GM12875 (cell line): ENCODE results near the gene SLIT3.

Experiments
- H3K4me3 ChIP-seq: one replicate; pipeline ENCODE4 v1.5.1; 2011; ENCODE audit warnings: low read depth, low read length, control low read depth
- CTCF ChIP-seq: IDR thresholded peaks from 2 replicates; pipeline ENCODE4 v1.5.1; 2011; ENCODE audit warnings: low read depth, mild to moderate bottlenecking, control low read depth, inconsistent platforms, low read length, moderate library complexity, borderline replicate concordance; ENCODE audit not compliant: insufficient read depth

Gene SLIT3

GRCh38 chr5:168939156-168939800 lies 361.7 kb downstream of the SLIT3 start:
- TF ChIP-seq CTCF = no peak
- no peak overlapping the region for H3K4me3 ChIP-seq

GRCh38 chr5:168936511-168936910 lies 364.4 kb downstream of the SLIT3 start:
- no peak overlapping the region for H3K4me3 ChIP-seq
- no peak for TF ChIP-seq CTCF

- H3K4me3 ChIP-seq = no peak overlapping the region
- no peak for TF ChIP-seq CTCF
These were observed 365.8 kb downstream of the SLIT3 start for GRCh38 chr5:168935183-168935582.

- H3K4me3 ChIP-seq = no peak overlapping the region
- TF ChIP-seq CTCF = no peak
These were observed 366.8 kb downstream of the SLIT3 start for GRCh38 chr5:168934169-168934568.

- no peak overlapping the region for H3K4me3 ChIP-seq
- no peak for TF ChIP-seq CTCF
These were observed 368.3 kb downstream of the SLIT3 start for GRCh38 chr5:168932400-168933189.

- no peak overlapping the region for H3K4me3 ChIP-seq
- TF ChIP-seq CTCF = no peak
These were observed 369.1 kb downstream of the SLIT3 start for GRCh38 chr5:168931638-168932345.
